Activated CD8-positive, alpha-beta memory T cell treated with anti-CD3 and anti-CD28 coated beads, Interleukin-2, amount 10 ng/mL, durations not matched to agents 7 days and 5 days (primary cell): Measurements from ENCODE around the gene IL1R1. TPM values are rescaled to one million over a fixed set of nuclear protein-coding genes. Genes with fewer than 3 reads are reported as not detected.
"Not testable (repeated sequence)": the region's sequence is repeated elsewhere in the genome, so short reads cannot be mapped to it uniquely, and the experiment has no call there.

Source experiments
- ATAC-seq: fragments of 150-1000 bp; cut with Tn5 transposase; one replicate; pipeline ENCODE4 v1.10.0; 2021; ENCODE audit warnings: moderate library complexity
- CTCF ChIA-PET: fragments of 350-600 bp; sonication (Branson Sonifier 250); formaldehyde crosslinking; loops from one replicate; lab custom pipeline; 2021; ENCODE audit warnings: antibody characterized with exemption; lab: Charles Lee
- DNase-seq: peaks from one replicate; pipeline ENCODE4 v3.0.0-alpha.2; 2020
- H3K27ac Mint-ChIP-seq: one replicate; pipeline ENCODE4 v1.8.0; 2021; ENCODE audit warnings: mild to moderate bottlenecking, mixed read lengths
- H3K27me3 Mint-ChIP-seq: one replicate; pipeline ENCODE4 v1.8.0; 2021; ENCODE audit warnings: mixed read lengths
- H3K36me3 Mint-ChIP-seq: one replicate; pipeline ENCODE4 v1.8.0; 2021; ENCODE audit warnings: mild to moderate bottlenecking, mixed read lengths
- H3K4me1 Mint-ChIP-seq: one replicate; pipeline ENCODE4 v1.8.0; 2021; ENCODE audit warnings: mixed read lengths
- H3K4me3 Mint-ChIP-seq: one replicate; pipeline ENCODE4 v1.8.0; 2021; ENCODE audit warnings: mild to moderate bottlenecking, moderate library complexity, mixed read lengths
- H3K9me3 Mint-ChIP-seq: one replicate; pipeline ENCODE4 v1.8.0; 2022; ENCODE audit warnings: low read depth, mixed read lengths
- total RNA-seq, 2 experiments: library from RNA; stranded (reverse); gene quantifications; one replicate each; pipeline ENCODE4 v1.2.3, GENCODE V29; 2021

IL1R1 gene
- total RNA-seq, 2 experiments from 2014 or later: 0.40 to 0.41 TPM

- peaks cover 2% of the 10 kb centered on the region for H3K9me3 Mint-ChIP-seq
- DNase-seq (no peak), ATAC-seq (no peak)
- peaks cover 11% of the 10 kb centered on the region for H3K27me3 Mint-ChIP-seq
- peaks cover 22% of the 10 kb centered on the region for H3K4me1 Mint-ChIP-seq
- H3K27ac Mint-ChIP-seq: no peak overlapping the region
- H3K4me3 Mint-ChIP-seq: no peak overlapping the region
- CTCF ChIA-PET: interaction anchor here (0.6 kb wide), 1 partner anchor 21 kb away, joined by 3 read pairs; no protein-coding TSS in a partner anchor
- peaks cover 5% of the 10 kb centered on the region for H3K36me3 Mint-ChIP-seq
Observed at GRCh38 chr2:102114851-102115497, 27.6 kb upstream of the IL1R1 start.

- Mint-ChIP-seq H3K4me3 (no peak overlapping the region), H3K9me3 (peaks cover 2% of the 10 kb centered on the region), H3K27me3 (peaks cover 14% of the 10 kb centered on the region), H3K4me1 (peaks cover 13% of the 10 kb centered on the region), H3K36me3 (peaks cover 5% of the 10 kb centered on the region), H3K27ac (no peak overlapping the region)
- ATAC-seq: no peak
- no peak for DNase-seq
- CTCF ChIA-PET: no interaction called here
Observed at GRCh38 chr2:102116630-102117471, 25.7 kb upstream of the IL1R1 start.

- CTCF ChIA-PET: no interaction called here
- peaks cover 13% of the 10 kb centered on the region for H3K4me1 Mint-ChIP-seq
- peaks cover 2% of the 10 kb centered on the region for H3K9me3 Mint-ChIP-seq
- no peak for ATAC-seq
- H3K27ac Mint-ChIP-seq: no peak overlapping the region
- H3K4me3 Mint-ChIP-seq: no peak overlapping the region
- H3K27me3 Mint-ChIP-seq: peaks cover 14% of the 10 kb centered on the region
- no peak for DNase-seq
- H3K36me3 Mint-ChIP-seq: peaks cover 4% of the 10 kb centered on the region
Observed at GRCh38 chr2:102117472-102117858, 25.1 kb upstream of the IL1R1 start.

GRCh38 chr2:102119255-102119654, 23.3 kb upstream of the IL1R1 start:
- CTCF ChIA-PET: interaction anchor here (0.6 kb wide), 1 partner anchor 185 kb away, joined by 4 read pairs; no protein-coding TSS in a partner anchor
- peaks cover 4% of the 10 kb centered on the region for H3K36me3 Mint-ChIP-seq
- no peak for ATAC-seq
- H3K27me3 Mint-ChIP-seq: peaks cover 14% of the 10 kb centered on the region
- no peak overlapping the region for H3K4me3 Mint-ChIP-seq
- no peak for DNase-seq
- H3K4me1 Mint-ChIP-seq: peaks cover 7% of the 10 kb centered on the region
- H3K9me3 Mint-ChIP-seq: peaks cover 2% of the 10 kb centered on the region
- no peak overlapping the region for H3K27ac Mint-ChIP-seq

- Mint-ChIP-seq H3K27me3 (peaks cover 16% of the 10 kb centered on the region), H3K27ac (no peak overlapping the region), H3K9me3 (peaks cover 2% of the 10 kb centered on the region), H3K4me3 (no peak overlapping the region), H3K36me3 (peaks cover 4% of the 10 kb centered on the region), H3K4me1 (no peaks in the 10 kb centered on the region)
- CTCF ChIA-PET: no interaction called here
- no peak for ATAC-seq
- no peak for DNase-seq
Observed at GRCh38 chr2:102120261-102120660, 22.3 kb upstream of the IL1R1 start.

- Mint-ChIP-seq H3K4me3 (no peak overlapping the region), H3K27me3 (peaks cover 11% of the 10 kb centered on the region), H3K4me1 (no peaks in the 10 kb centered on the region), H3K36me3 (peaks cover under 1% of the 10 kb centered on the region), H3K27ac (no peak overlapping the region), H3K9me3 (peaks cover 3% of the 10 kb centered on the region)
- CTCF ChIA-PET: no interaction called here
- no peak for DNase-seq
- ATAC-seq: no peak
Observed at GRCh38 chr2:102120701-102121159, 21.8 kb upstream of the IL1R1 start.

- ATAC-seq: no peak
- CTCF ChIA-PET: no interaction called here
- DNase-seq: no peak
- H3K36me3 Mint-ChIP-seq: peaks cover 1% of the 10 kb centered on the region
- H3K4me1 Mint-ChIP-seq: no peaks in the 10 kb centered on the region
- H3K4me3 Mint-ChIP-seq: no peak overlapping the region
- H3K27ac Mint-ChIP-seq: no peak overlapping the region
- peaks cover 8% of the 10 kb centered on the region for H3K27me3 Mint-ChIP-seq
- H3K9me3 Mint-ChIP-seq: peaks cover 3% of the 10 kb centered on the region
Observed at GRCh38 chr2:102122115-102122514, 20.4 kb upstream of the IL1R1 start.

- Mint-ChIP-seq H3K27me3 (peaks cover 8% of the 10 kb centered on the region), H3K36me3 (peaks cover 1% of the 10 kb centered on the region), H3K4me3 (no peak overlapping the region), H3K9me3 (peaks cover 3% of the 10 kb centered on the region), H3K4me1 (peaks cover 3% of the 10 kb centered on the region), H3K27ac (no peak overlapping the region)
- ATAC-seq: no peak
- DNase-seq: no peak
- CTCF ChIA-PET: no interaction called here
Observed at GRCh38 chr2:102122909-102123308, 19.6 kb upstream of the IL1R1 start.

GRCh38 chr2:102124421-102124820, 18.1 kb upstream of the IL1R1 start:
- H3K4me1 Mint-ChIP-seq, H3K27ac Mint-ChIP-seq, DNase-seq, H3K9me3 Mint-ChIP-seq, ATAC-seq, H3K36me3 Mint-ChIP-seq, H3K4me3 Mint-ChIP-seq, H3K27me3 Mint-ChIP-seq, CTCF ChIA-PET: not testable (repeated sequence)

GRCh38 chr2:102126169-102126568, 16.4 kb upstream of the IL1R1 start:
- Mint-ChIP-seq H3K4me3 (no peak overlapping the region), H3K36me3 (peaks cover 2% of the 10 kb centered on the region), H3K27ac (no peak overlapping the region), H3K4me1 (peaks cover 4% of the 10 kb centered on the region), H3K9me3 (peaks cover 3% of the 10 kb centered on the region), H3K27me3 (peaks cover 5% of the 10 kb centered on the region)
- DNase-seq (no peak), ATAC-seq (no peak)
- CTCF ChIA-PET: no interaction called here

GRCh38 chr2:102126660-102127059, 15.9 kb upstream of the IL1R1 start:
- no peak for ATAC-seq
- peaks cover 4% of the 10 kb centered on the region for H3K4me1 Mint-ChIP-seq
- H3K27ac Mint-ChIP-seq: no peak overlapping the region
- H3K4me3 Mint-ChIP-seq: no peak overlapping the region
- H3K9me3 Mint-ChIP-seq: peaks cover 7% of the 10 kb centered on the region
- CTCF ChIA-PET: no interaction called here
- DNase-seq: no peak
- H3K27me3 Mint-ChIP-seq: peaks cover 3% of the 10 kb centered on the region
- peaks cover 6% of the 10 kb centered on the region for H3K36me3 Mint-ChIP-seq

GRCh38 chr2:102129082-102129481, 13.5 kb upstream of the IL1R1 start:
- peaks cover 13% of the 10 kb centered on the region for H3K9me3 Mint-ChIP-seq
- CTCF ChIA-PET: no interaction called here
- ATAC-seq (no peak), DNase-seq (no peak)
- peaks cover 8% of the 10 kb centered on the region for H3K36me3 Mint-ChIP-seq
- H3K27ac Mint-ChIP-seq: no peak overlapping the region
- H3K4me1 Mint-ChIP-seq: peaks cover 4% of the 10 kb centered on the region
- H3K4me3 Mint-ChIP-seq: no peak overlapping the region
- H3K27me3 Mint-ChIP-seq: peaks cover 5% of the 10 kb centered on the region

GRCh38 chr2:102129951-102130646, 12.4 kb upstream of the IL1R1 start:
- CTCF ChIA-PET: no interaction called here

More at GRCh38 chr2:102129951-102130646, 12.4 kb upstream of the IL1R1 start:
- DNase-seq (no peak), ATAC-seq (no peak)
- H3K9me3 Mint-ChIP-seq: peaks cover 13% of the 10 kb centered on the region
- peaks cover 8% of the 10 kb centered on the region for H3K36me3 Mint-ChIP-seq
- H3K27me3 Mint-ChIP-seq: peaks cover 2% of the 10 kb centered on the region
- H3K4me3 Mint-ChIP-seq: no peak overlapping the region
- H3K4me1 Mint-ChIP-seq: peaks cover 4% of the 10 kb centered on the region
- H3K27ac Mint-ChIP-seq: no peak overlapping the region
